Body of pancreas (tissue), 4 donors: ENCODE measurements around the gene TRIM34. TPM values are rescaled to one million over a fixed set of nuclear protein-coding genes. Genes with fewer than 3 reads are reported as not detected.
"Not testable (repeated sequence)": the region's sequence is repeated elsewhere in the genome, so short reads cannot be mapped to it uniquely, and the experiment has no call there.

Experiments used
- ATAC-seq: fragments of 150-250 bp; one replicate; pipeline ENCODE4 v1.9.1; 2016
- DNase-seq, 4 donors: peaks; one replicate each; pipeline ENCODE4 v3.0.0-alpha.2; 2019
- H3K27ac ChIP-seq, 4 donors: fragments of 200-600 bp; sonication (generic); 1 replicate in 3 of 4; 2 replicates in 1 of 4; pipeline versions ENCODE4 v1.5.1 to v1.6.1; 2016 to 2019; ENCODE audit warnings: mild to moderate bottlenecking in 1 of 4, mixed read lengths in 1 of 4, moderate library complexity in 1 of 4
- H3K27me3 ChIP-seq, 2 donors: fragments of 200-600 bp; sonication (generic); one replicate each; pipeline ENCODE4 v1.6.0; 2016; ENCODE audit warnings: mild to moderate bottlenecking in 1 of 2
- H3K36me3 ChIP-seq, 2 donors: fragments of 200-600 bp; sonication (generic); replicated peaks in 1 of 2; 2 replicates each; pipeline ENCODE4 v1.5.1; 2016; ENCODE audit warnings: low read depth in 2 of 2; ENCODE audit not compliant: insufficient read depth in 1 of 2
- H3K4me1 ChIP-seq: fragments of 200-600 bp; sonication (generic); one replicate; pipeline ENCODE4 v1.6.0; 2016
- H3K4me3 ChIP-seq, 2 donors: fragments of 200-600 bp; sonication (generic); 1 replicate in 1 of 2; 2 replicates in 1 of 2; pipeline ENCODE4 v1.5.1; 2016 to 2019
- H3K9me3 ChIP-seq, 3 donors: fragments of 200-600 bp; sonication (generic); 1 replicate in 2 of 3; 2 replicates in 1 of 3; pipeline ENCODE4 v1.5.1; 2016
- CTCF ChIP-seq, 7 experiments: fragments of 450-650 bp in 4 of 7; fragments of 200-600 bp in 3 of 7; sonication (generic) in 3 of 7; IDR thresholded peaks; one replicate each; pipeline ENCODE4 v1.5.1; 2016 to 2019; ENCODE audit warnings: antibody characterized with exemption in 7 of 7
- POLR2A ChIP-seq, 3 donors: fragments of 450-650 bp; IDR thresholded peaks; one replicate each; pipeline ENCODE4 v1.6.1; 2016; ENCODE audit warnings: antibody characterized with exemption in 3 of 3, mild to moderate bottlenecking in 2 of 3
- WGBS, 2 donors: methylation state at CpG; one replicate each; pipeline ENCODE4 v1.1.5; 2017; 5-methylcytosine and 5-hydroxymethylcytosine counted together
- intact Hi-C: fragments of 100-400 bp; cut with DNase I; formaldehyde crosslinking; loops from one replicate; pipeline ENCODE4 v1.15.1; 2023
- total RNA-seq, 2 donors: library from RNA; depleted of rRNA; stranded (reverse); fragments of >200 nt; gene quantifications; one replicate each; pipeline ENCODE4 v1.1.0, GENCODE V29; 2016

The TRIM34 gene
- total RNA-seq, 2 donors from 2014 or later = 2.9 to 4.6 TPM

- ATAC-seq (no peak), DNase-seq (no peak)
- Histone ChIP-seq H3K27me3 (no peaks in the 10 kb centered on the region), H3K4me3 (no peak overlapping the region), H3K9me3 (no peaks in the 10 kb centered on the region), H3K27ac (no peak overlapping the region), H3K36me3 (no peaks in the 10 kb centered on the region), H3K4me1 (peaks cover 32% of the 10 kb centered on the region)
- TF ChIP-seq CTCF (IDR thresholded peaks at IDR 0.05) (no peak), POLR2A (IDR thresholded peaks at IDR 0.05) (no peak)
- 90 to 95% methylated on average over 4 of the region's 4 CpGs for WGBS, 2 donors
- intact Hi-C loops = no loop called here
Measured at GRCh38 chr11:5686426-5686825, 61.6 kb downstream of the TRIM34 start.

- Histone ChIP-seq H3K36me3 (no peaks in the 10 kb centered on the region), H3K4me3 (no peak overlapping the region), H3K27me3 (no peaks in the 10 kb centered on the region), H3K4me1 (peaks cover 14% of the 10 kb centered on the region), H3K9me3 (no peaks in the 10 kb centered on the region), H3K27ac (peak overlapping the region in 1 of 4 donors; percentile 84)
- WGBS, 2 donors = 95 to 100% methylated on average over 1 of the region's 1 CpG
- ATAC-seq (no peak), DNase-seq (no peak)
- TF ChIP-seq CTCF (IDR thresholded peaks at IDR 0.05) (no peak), POLR2A (IDR thresholded peaks at IDR 0.05) (no peak)
- intact Hi-C loops = no loop called here
Measured at GRCh38 chr11:5688482-5688881, 63.7 kb downstream of the TRIM34 start.

- TF ChIP-seq CTCF (IDR thresholded peaks at IDR 0.05) (no peak), POLR2A (IDR thresholded peaks at IDR 0.05) (peak in 1 of 3 donors; percentile 25)
- H3K4me3 ChIP-seq = no peak within 1 kb of the TSS
- peak within 1 kb of the TSS in 3 of 4 donors; percentile 39 to 84 (median 83) for H3K27ac ChIP-seq
- no peaks in the 10 kb centered on the region for H3K36me3 ChIP-seq
- no peaks in the 10 kb centered on the region for H3K9me3 ChIP-seq
- no peaks in the 10 kb centered on the region for H3K27me3 ChIP-seq
- intact Hi-C loops = no loop called here
- DNase-seq = peak in 1 of 4 donors; percentile 39
- WGBS, 2 donors = 20 to 33% methylated on average over 2 of the region's 2 CpGs
- peaks cover 11% of the 10 kb centered on the region for H3K4me1 ChIP-seq
- ATAC-seq = peak; percentile 19
Measured at GRCh38 chr11:5689551-5689983, 64.8 kb downstream of the TRIM34 start, which contains the start of gene TRIM22. TSS of gene TRIM22 (plus strand) at chr11:5689790. CDS start at chr11:5696233, 6,443 bp downstream.

GRCh38 chr11:5690216-5690615, 65.4 kb downstream of the TRIM34 start:
- 38 to 42% methylated on average over 5 of the region's 5 CpGs for WGBS, 2 donors
- Histone ChIP-seq H3K4me1 (peaks cover 9% of the 10 kb centered on the region), H3K4me3 (no peak overlapping the region), H3K9me3 (no peaks in the 10 kb centered on the region), H3K27ac (peak overlapping the region in 3 of 4 donors; percentile 39 to 84 (median 83)), H3K36me3 (no peaks in the 10 kb centered on the region), H3K27me3 (no peaks in the 10 kb centered on the region)
- TF ChIP-seq POLR2A (IDR thresholded peaks at IDR 0.05) = no peak
- TF ChIP-seq CTCF (IDR thresholded peaks at IDR 0.05) = no peak
- intact Hi-C loops = no loop called here
- DNase-seq (no peak), ATAC-seq (peak; percentile 45)

- H3K27ac ChIP-seq = peak overlapping the region in 3 of 4 donors; percentile 39 to 84 (median 83)
- H3K4me1 ChIP-seq = peaks cover 7% of the 10 kb centered on the region
- no peak for DNase-seq
- H3K9me3 ChIP-seq = no peaks in the 10 kb centered on the region
- H3K27me3 ChIP-seq = no peaks in the 10 kb centered on the region
- ATAC-seq = no peak
- WGBS, 2 donors = 40 to 51% methylated on average over 5 of the region's 5 CpGs
- H3K4me3 ChIP-seq = no peak overlapping the region
- no peaks in the 10 kb centered on the region for H3K36me3 ChIP-seq
- intact Hi-C loops = no loop called here
- no peak for TF ChIP-seq CTCF (IDR thresholded peaks at IDR 0.05)
- TF ChIP-seq POLR2A (IDR thresholded peaks at IDR 0.05) = no peak
Measured at GRCh38 chr11:5690736-5691135, 65.9 kb downstream of the TRIM34 start.

GRCh38 chr11:5691238-5691963, 66.6 kb downstream of the TRIM34 start:
- intact Hi-C loops, H3K36me3 ChIP-seq, DNase-seq, H3K4me1 ChIP-seq, H3K4me3 ChIP-seq, H3K27me3 ChIP-seq, H3K9me3 ChIP-seq, ATAC-seq: not testable (repeated sequence)
- 55 to 67% methylated on average over 12 of the region's 12 CpGs for WGBS, 2 donors
- H3K27ac ChIP-seq = peak overlapping the region in 1 of 4 donors; percentile 83
